NCI-H2029 (cell line): ENCODE results near the gene NEURL2.
"Not testable (repeated sequence)": the region's sequence is repeated elsewhere in the genome, so short reads cannot be mapped to it uniquely, and the experiment has no call there.

ENCODE experiments used
- DNase-seq: peaks from one replicate; lab custom pipeline; 2025; lab: John Stamatoyannopoulos, UW

NEURL2 gene

GRCh38 chr20:45898285-45898684 lies 7.3 kb upstream of the NEURL2 start:
- DNase-seq = no peak

DNA sequence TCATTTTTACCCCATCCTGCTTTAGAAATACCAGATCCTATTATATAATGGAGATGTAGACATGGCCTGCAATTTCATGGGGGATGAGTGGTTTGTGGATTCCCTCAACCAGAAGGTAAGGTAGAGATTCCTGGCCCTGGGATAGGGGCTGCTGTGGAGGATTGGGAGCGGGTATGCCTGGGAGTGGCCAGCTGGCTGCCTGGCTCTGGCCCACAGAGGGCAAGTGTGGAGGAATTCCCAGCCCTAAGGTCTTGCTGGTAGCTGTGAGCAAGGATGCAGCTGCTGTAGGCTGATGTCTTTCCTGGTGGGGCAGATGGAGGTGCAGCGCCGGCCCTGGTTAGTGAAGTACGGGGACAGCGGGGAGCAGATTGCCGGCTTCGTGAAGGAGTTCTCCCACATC lies 6.7 kb upstream of the NEURL2 start:
- DNase-seq = no peak

- no peak for DNase-seq
Measured at GRCh38 chr20:45897289-45897688, 6.3 kb upstream of the NEURL2 start.

DNA sequence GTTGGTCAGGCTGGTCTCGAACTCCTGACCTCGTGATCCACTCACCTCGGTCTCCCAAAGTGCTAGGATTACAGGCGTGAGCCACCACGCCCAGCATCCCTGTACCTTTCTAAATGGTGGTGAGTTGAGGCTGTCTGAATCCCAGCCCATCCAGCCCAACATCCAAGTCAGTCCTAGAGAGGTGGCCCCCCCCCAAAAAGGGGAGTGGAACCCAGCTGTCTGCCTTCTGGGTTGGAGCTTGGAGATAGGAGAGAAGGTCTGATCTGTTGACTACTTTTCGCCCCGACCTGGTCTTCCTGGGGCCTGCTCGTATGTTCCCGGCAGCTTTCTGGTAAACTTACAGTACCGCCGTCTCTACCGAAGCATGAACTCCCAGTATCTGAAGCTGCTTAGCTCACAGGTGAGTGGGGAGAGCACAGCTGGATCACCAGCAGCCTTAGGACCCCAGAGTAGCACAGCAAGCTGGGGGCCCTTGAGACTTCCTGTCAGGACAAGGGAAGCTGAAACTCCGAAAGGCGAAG lies 5.7 kb upstream of the NEURL2 start:
- DNase-seq = no peak

GRCh38 chr20:45894797-45895196 lies 3.8 kb upstream of the NEURL2 start:
- no peak for DNase-seq

GRCh38 chr20:45893831-45894230 lies 2.8 kb upstream of the NEURL2 start:
- no peak for DNase-seq

DNA sequence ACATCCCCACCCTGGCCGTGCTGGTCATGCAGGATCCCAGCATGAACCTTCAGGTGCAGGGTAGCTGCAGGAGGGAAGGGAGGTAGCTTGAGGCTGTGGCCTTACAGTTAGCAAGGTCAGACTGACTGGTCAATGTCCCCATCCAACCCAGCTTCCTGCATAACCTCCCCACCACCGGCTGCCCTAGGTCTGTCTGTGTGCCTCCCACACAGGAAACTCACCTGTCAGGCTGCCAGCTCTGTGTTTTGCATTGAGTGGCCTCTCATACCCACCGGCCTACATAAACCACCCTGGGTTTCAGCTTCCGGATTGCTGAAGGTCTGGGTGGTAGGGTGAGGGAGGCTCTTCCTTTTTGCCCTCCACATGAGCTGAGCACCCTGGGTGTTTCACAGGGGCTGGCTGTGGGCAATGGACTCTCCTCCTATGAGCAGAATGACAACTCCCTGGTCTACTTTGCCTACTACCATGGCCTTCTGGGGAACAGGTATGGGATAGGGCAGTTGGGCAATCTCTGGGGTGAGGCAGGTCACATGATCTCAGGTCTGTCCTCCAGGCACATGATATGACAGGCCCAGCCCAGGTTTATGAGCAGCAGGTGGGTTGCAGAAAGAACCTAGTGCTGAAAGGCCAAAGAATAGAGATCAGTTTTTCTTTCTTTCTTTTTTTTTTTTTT lies 2.0 kb upstream of the NEURL2 start:
- no peak for DNase-seq

DNA sequence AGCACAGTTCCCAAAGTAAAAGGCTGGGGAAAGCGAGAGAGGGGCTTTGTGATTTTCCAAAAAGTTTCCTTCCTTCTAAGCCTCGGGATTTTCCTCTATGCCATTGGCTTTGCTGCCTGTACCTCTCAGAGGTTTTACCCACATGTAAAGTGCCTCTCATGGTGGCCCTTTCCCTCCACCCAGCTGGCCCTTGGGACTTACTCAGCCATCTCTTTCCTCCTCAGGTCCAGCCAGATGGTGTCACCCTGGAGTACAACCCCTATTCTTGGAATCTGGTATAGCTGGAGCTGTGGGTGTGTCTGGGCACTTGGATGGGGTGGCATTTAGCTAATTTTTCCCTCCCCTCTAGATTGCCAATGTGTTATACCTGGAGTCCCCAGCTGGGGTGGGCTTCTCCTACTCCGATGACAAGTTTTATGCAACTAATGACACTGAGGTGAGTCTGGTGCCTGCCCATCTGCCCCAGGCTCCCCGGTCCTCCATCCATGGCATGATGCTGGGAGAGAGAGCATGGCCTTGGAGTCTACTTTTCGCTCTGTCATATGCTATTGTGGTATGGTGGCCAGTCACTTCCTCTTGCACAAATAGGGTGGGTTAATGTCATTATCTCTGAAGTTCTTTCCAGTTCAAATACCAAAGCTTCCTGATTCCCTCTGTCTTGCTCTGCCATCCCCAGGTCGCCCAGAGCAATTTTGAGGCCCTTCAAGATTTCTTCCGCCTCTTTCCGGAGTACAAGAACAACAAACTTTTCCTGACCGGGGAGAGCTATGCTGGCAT lies 1.2 kb upstream of the NEURL2 start:
- DNase-seq = no peak

DNA sequence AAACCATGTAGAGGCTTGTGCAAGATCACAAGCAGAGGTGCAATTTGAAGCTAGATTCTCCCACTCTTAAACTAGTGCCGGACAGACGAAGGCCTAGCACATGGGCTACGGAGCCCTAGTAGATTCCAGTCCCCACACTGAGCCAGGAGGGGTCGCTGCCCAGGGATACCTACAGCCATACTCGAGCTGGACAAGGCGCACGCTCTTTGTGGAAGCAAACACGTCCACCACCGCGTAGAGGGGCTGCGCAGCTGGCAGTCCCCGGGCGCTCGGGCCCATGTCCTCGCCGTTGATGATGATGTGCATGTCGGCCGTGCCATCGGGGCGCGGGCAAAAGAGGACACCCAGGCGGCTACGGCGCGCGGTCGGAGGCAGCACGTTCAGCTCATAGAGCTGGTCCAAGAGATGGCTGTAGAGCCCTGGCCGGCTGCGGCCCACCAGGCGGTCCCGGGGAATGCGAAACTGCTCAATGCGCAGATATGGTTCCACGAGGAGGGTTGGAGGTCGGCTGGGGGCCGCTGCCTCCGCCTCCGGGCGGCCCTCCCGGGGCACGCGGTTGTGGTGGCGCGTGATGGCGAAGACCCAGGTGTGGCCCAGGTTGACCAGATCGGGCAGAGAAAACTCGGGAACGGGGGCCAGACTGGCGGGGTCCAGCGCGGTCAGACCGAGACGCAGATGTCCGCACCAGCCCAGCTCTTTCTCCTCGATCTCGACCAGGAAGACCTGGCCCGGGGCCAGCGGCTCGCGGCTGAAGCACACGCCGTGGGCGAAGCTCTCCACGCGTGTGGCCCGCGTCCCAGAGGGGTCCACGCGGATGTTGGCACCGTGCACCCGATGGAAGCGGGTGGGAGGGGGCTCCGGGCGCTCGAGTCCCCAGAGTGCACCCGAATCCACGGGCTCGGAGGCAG lies 677 bp downstream of the NEURL2 start:
- peak; percentile 15 for DNase-seq

DNA sequence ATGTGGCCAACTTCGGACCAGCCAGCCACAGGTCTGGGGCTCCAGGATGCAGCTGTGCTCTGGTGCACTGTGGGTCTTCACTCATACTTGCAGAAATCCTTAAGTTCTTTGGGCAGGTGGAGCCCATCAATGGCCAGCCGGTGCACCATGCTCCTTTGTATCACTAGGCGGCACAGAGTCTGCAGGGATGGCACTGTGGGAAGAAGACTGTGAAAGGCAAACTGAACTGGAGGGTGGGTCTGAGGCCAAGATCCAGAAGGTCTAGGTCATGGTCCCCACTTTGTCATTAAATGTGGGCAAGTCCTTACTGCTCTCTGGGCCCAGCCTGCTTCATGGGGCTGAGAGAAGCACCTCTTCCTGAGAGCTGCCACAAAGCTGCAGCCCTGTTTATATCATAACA lies 2.3 kb downstream of the NEURL2 start:
- no peak for DNase-seq

- DNase-seq = no peak
Measured at GRCh38 chr20:45887346-45887715, 3.7 kb downstream of the NEURL2 start, which contains the start of gene SPATA25. Gene SPATA25 (minus strand): TSS chr20:45887622. CDS start chr20:45887590, 32 bp downstream.

GRCh38 chr20:45886590-45887345 lies 4.2 kb downstream of the NEURL2 start:
- no peak for DNase-seq

DNA sequence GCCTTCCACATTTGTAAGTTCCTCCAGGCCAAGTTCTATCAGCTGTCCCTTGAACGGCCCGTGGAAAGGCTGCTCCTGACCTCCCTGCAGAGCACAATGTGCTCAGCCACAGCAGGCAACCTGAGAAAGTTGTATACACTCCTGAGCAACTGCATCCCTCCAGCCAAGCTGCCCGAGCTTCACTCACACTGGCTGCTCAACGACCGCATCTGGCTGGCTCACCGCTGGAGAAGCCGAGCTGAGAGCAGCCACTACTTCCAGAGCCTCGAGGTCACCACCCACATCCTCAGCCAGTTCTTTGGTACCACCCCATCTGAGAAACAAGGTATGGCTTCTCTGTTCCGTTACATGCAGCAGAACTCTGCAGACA lies 7.9 kb downstream of the NEURL2 start:
- DNase-seq = no peak

- DNase-seq = no peak
Measured at GRCh38 chr20:45882469-45883099, 8.4 kb downstream of the NEURL2 start.

GRCh38 chr20:45880988-45881788 lies 9.8 kb downstream of the NEURL2 start, which contains the start of gene ZSWIM1:
Gene ZSWIM1 (plus strand): TSS chr20:45881227. CDS start chr20:45882593, 1,366 bp downstream.
- peak; percentile 98 for DNase-seq

- no peak for DNase-seq
Measured at GRCh38 chr20:45878076-45878761, 12.8 kb downstream of the NEURL2 start.

DNA sequence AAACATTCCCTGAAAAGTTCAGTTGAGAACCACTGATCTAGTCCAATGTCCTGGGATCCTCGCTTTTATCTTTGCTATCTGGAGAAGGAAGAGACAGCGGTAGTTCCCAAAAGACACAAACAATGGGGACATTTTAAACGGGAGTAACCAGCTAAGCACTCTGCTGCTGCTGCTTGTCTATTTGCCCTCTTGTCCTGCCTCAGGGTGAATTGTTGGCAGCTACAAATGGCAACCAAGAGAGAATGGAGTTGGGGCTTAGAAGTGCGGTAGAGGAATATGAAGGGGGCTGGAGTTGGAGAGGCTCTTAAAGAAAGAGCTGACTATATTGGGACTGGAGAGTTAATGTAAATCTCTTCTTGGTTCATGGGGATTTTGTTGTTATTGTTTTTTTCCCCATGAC lies 16.4 kb downstream of the NEURL2 start:
- DNase-seq = no peak

DNA sequence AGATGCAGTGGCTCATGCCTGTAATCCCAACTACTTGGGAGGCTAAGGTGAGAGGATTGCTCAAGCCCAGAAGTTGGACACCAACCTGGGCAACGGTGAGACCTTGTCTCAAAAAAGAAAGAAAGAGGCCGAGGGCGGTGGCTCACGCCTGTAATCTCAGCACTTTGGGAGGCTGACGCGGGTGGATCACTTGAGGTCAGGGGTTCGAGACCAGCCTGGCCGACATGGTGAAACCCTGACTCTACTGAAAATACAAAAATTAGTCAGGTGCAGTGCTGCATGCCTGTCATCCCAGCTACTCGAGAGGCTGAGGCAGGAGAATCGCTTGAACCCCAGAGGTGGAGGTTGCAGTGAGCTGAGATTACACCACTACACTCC lies 16.9 kb downstream of the NEURL2 start:
- not testable (repeated sequence) for DNase-seq

DNA sequence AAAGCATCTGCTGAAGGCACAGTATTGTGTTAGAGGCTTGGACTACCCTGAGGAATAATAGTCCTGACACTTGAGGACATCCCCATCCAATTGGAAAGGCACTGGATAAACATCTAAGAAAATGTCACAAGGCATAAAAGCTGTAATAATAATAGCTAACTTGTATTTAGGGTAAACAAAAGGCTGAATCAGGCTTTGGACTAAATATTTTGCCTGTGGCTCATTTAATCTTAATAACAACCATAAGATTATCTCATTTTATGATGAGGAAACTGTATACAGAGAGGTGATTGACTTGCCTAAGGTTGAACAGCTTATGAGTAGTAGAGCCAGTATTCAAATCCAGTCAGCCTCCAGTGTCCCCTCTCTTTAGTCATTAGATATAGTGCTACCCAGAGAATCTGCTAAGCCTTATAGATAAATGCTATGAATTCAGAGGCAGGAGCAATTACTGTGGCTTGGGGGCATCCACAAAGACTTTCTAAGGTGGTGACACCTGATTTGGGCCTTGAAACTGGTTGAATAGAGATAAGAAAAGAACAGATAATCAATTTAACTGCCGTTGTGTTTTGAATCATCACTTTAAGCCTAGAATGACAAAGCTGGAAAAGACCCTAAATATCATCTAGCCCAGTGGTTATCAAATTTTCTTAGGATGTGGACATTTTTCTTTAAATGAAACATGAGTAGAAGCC lies 17.5 kb downstream of the NEURL2 start:
- DNase-seq = no peak
